ENCODE results near the gene SLC35F3. TPM values are rescaled to one million over a fixed set of nuclear protein-coding genes. Genes with fewer than 3 reads are reported as not detected.

SLC35F3 gene
- total and polyA plus RNA-seq, 2 experiments from 2014 or later = 1.0 to 3.2 TPM

DNA sequence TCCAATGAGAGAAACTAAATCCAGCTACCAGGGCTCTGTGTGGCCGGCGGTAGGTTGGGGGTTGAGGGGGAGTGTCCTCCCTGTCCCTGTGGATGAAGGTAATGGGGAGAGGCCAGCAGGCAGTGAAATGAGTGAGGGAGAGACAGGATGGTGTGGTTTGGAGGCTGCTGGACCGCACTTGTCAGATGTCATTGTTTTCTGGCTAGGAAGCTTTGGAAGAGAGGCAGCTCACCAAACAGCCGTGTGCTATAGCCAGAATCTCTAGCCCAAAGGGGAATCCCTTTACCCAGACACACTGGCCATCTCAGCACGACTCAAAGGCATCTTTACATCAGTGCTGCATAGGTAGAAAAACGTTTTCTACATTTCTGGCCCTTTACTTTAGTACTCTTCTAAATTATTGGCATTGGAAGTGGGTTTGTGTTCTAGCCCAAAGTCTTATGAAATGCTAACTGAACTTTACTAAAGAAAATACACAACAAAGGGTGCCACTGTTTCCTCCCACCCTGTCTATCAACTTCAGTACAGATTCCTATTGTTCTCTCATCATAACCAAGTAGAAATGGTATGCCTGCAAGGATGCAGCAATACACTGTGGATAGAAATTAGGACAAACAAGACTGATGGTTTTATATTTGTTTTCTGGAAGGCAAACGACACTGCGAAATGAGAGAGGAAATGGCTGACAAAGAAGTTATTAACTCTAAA is 372.8 kb downstream of the SLC35F3 start:
- peaks cover 3% of the 10 kb centered on the region; the same call in 2 of the 3 replicates for H3K9me3 Mint-ChIP-seq
- 0 out of 2 replicates have a peak, but pooled peaks cover 6% of the 10 kb centered on the region for H3K9me2 ChIP-seq (ENCODE audit: insufficient read depth)
- H3K4me1 Mint-ChIP-seq = peaks cover 8% of the 10 kb centered on the region
- no peaks in the 10 kb centered on the region for H3K36me3 ChIP-seq (ENCODE audit: insufficient read depth)
- H3K4me2 ChIP-seq = no peak overlapping the region
- no peaks in the 10 kb centered on the region for H3F3A ChIP-seq (replicated peaks; ENCODE audit: low read depth)
- DNase-seq (ENCODE audit: low spot score) = no peak
- H2AFZ ChIP-seq = no peak overlapping the region
- H4K20me1 ChIP-seq (replicated peaks; ENCODE audit: insufficient read depth) = no peaks in the 10 kb centered on the region
- H3K36me3 Mint-ChIP-seq (ENCODE audit: low read depth) = no peaks in the 10 kb centered on the region; the same call in 1 of the 3 replicates
- no peak for ATAC-seq
- no peak for TF ChIP-seq NANOG (IDR thresholded peaks at IDR 0.05; ENCODE audit: borderline replicate concordance)
- TF ChIP-seq, protein P1, sequence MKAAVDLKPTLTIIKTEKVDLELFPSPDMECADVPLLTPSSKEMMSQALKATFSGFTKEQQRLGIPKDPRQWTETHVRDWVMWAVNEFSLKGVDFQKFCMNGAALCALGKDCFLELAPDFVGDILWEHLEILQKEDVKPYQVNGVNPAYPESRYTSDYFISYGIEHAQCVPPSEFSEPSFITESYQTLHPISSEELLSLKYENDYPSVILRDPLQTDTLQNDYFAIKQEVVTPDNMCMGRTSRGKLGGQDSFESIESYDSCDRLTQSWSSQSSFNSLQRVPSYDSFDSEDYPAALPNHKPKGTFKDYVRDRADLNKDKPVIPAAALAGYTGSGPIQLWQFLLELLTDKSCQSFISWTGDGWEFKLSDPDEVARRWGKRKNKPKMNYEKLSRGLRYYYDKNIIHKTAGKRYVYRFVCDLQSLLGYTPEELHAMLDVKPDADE (IDR thresholded peaks at IDR 0.05) = no peak
- TF ChIP-seq STAT1 (IDR thresholded peaks at IDR 0.05; ENCODE audit: unreplicated experiment) = no peak
- no peak for TF ChIP-seq ZNF331 (CRISPR knock-in tag; IDR thresholded peaks at IDR 0.05; ENCODE audit: low read depth)
- TF ChIP-seq, protein P2, sequence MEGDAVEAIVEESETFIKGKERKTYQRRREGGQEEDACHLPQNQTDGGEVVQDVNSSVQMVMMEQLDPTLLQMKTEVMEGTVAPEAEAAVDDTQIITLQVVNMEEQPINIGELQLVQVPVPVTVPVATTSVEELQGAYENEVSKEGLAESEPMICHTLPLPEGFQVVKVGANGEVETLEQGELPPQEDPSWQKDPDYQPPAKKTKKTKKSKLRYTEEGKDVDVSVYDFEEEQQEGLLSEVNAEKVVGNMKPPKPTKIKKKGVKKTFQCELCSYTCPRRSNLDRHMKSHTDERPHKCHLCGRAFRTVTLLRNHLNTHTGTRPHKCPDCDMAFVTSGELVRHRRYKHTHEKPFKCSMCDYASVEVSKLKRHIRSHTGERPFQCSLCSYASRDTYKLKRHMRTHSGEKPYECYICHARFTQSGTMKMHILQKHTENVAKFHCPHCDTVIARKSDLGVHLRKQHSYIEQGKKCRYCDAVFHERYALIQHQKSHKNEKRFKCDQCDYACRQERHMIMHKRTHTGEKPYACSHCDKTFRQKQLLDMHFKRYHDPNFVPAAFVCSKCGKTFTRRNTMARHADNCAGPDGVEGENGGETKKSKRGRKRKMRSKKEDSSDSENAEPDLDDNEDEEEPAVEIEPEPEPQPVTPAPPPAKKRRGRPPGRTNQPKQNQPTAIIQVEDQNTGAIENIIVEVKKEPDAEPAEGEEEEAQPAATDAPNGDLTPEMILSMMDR (conservative IDR thresholded peaks at IDR 0.05; ENCODE audit: low read depth in 2 of 2) = no peak
- TF ChIP-seq JUNB (IDR thresholded peaks at IDR 0.05; ENCODE audit: unreplicated experiment) = no peak
- TF ChIP-seq POLR2AphosphoS5 (IDR thresholded peaks at IDR 0.05; ENCODE audit: low read depth) = no peak
- TF ChIP-seq, protein P3, sequence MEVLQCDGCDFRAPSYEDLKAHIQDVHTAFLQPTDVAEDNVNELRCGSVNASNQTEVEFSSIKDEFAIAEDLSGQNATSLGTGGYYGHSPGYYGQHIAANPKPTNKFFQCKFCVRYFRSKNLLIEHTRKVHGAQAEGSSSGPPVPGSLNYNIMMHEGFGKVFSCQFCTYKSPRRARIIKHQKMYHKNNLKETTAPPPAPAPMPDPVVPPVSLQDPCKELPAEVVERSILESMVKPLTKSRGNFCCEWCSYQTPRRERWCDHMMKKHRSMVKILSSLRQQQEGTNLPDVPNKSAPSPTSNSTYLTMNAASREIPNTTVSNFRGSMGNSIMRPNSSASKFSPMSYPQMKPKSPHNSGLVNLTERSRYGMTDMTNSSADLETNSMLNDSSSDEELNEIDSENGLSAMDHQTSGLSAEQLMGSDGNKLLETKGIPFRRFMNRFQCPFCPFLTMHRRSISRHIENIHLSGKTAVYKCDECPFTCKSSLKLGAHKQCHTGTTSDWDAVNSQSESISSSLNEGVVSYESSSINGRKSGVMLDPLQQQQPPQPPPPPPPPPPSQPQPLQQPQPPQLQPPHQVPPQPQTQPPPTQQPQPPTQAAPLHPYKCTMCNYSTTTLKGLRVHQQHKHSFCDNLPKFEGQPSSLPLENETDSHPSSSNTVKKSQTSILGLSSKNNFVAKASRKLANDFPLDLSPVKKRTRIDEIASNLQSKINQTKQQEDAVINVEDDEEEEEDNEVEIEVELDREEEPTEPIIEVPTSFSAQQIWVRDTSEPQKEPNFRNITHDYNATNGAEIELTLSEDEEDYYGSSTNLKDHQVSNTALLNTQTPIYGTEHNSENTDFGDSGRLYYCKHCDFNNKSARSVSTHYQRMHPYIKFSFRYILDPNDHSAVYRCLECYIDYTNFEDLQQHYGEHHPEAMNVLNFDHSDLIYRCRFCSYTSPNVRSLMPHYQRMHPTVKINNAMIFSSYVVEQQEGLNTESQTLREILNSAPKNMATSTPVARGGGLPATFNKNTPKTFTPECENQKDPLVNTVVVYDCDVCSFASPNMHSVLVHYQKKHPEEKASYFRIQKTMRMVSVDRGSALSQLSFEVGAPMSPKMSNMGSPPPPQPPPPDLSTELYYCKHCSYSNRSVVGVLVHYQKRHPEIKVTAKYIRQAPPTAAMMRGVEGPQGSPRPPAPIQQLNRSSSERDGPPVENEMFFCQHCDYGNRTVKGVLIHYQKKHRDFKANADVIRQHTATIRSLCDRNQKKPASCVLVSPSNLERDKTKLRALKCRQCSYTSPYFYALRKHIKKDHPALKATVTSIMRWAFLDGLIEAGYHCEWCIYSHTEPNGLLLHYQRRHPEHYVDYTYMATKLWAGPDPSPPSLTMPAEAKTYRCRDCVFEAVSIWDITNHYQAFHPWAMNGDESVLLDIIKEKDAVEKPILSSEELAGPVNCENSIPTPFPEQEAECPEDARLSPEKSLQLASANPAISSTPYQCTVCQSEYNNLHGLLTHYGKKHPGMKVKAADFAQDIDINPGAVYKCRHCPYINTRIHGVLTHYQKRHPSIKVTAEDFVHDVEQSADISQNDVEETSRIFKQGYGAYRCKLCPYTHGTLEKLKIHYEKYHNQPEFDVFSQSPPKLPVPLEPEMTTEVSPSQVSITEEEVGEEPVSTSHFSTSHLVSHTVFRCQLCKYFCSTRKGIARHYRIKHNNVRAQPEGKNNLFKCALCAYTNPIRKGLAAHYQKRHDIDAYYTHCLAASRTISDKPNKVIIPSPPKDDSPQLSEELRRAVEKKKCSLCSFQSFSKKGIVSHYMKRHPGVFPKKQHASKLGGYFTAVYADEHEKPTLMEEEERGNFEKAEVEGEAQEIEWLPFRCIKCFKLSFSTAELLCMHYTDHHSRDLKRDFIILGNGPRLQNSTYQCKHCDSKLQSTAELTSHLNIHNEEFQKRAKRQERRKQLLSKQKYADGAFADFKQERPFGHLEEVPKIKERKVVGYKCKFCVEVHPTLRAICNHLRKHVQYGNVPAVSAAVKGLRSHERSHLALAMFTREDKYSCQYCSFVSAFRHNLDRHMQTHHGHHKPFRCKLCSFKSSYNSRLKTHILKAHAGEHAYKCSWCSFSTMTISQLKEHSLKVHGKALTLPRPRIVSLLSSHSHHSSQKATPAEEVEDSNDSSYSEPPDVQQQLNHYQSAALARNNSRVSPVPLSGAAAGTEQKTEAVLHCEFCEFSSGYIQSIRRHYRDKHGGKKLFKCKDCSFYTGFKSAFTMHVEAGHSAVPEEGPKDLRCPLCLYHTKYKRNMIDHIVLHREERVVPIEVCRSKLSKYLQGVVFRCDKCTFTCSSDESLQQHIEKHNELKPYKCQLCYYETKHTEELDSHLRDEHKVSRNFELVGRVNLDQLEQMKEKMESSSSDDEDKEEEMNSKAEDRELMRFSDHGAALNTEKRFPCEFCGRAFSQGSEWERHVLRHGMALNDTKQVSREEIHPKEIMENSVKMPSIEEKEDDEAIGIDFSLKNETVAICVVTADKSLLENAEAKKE (CRISPR knock-in tag; IDR thresholded peaks at IDR 0.05) = no peak
- TF ChIP-seq ZNF114 (CRISPR knock-in tag; IDR thresholded peaks at IDR 0.05) = no peak
- no peak for TF ChIP-seq CREB1 (CRISPR knock-in tag; IDR thresholded peaks at IDR 0.05; ENCODE audit: low read depth)
- no peak for TF ChIP-seq EZH2phosphoT487 (IDR thresholded peaks at IDR 0.05; ENCODE audit: unreplicated experiment)
- no peak for TF ChIP-seq EZH2 (IDR thresholded peaks at IDR 0.05; ENCODE audit: low read depth, unreplicated experiment)
- TF ChIP-seq, protein P4, sequence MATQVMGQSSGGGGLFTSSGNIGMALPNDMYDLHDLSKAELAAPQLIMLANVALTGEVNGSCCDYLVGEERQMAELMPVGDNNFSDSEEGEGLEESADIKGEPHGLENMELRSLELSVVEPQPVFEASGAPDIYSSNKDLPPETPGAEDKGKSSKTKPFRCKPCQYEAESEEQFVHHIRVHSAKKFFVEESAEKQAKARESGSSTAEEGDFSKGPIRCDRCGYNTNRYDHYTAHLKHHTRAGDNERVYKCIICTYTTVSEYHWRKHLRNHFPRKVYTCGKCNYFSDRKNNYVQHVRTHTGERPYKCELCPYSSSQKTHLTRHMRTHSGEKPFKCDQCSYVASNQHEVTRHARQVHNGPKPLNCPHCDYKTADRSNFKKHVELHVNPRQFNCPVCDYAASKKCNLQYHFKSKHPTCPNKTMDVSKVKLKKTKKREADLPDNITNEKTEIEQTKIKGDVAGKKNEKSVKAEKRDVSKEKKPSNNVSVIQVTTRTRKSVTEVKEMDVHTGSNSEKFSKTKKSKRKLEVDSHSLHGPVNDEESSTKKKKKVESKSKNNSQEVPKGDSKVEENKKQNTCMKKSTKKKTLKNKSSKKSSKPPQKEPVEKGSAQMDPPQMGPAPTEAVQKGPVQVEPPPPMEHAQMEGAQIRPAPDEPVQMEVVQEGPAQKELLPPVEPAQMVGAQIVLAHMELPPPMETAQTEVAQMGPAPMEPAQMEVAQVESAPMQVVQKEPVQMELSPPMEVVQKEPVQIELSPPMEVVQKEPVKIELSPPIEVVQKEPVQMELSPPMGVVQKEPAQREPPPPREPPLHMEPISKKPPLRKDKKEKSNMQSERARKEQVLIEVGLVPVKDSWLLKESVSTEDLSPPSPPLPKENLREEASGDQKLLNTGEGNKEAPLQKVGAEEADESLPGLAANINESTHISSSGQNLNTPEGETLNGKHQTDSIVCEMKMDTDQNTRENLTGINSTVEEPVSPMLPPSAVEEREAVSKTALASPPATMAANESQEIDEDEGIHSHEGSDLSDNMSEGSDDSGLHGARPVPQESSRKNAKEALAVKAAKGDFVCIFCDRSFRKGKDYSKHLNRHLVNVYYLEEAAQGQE (IDR thresholded peaks at IDR 0.05; ENCODE audit: unreplicated experiment) = no peak
- no peak overlapping the region for H3K4me3 ChIP-seq
- H3K27me3 Mint-ChIP-seq (ENCODE audit: insufficient read depth, low read depth, poor library complexity) = no peaks in the 10 kb centered on the region
- H3K4me3 Mint-ChIP-seq = no peak overlapping the region
- no peak overlapping the region for H3K27ac Mint-ChIP-seq
- H3K27ac ChIP-seq (ENCODE audit: low read depth) = no peak overlapping the region
- H3K4me1 ChIP-seq (ENCODE audit: insufficient read depth) = peaks cover 8% of the 10 kb centered on the region
- H3K79me2 ChIP-seq (replicated peaks; ENCODE audit: insufficient read depth) = no peaks in the 10 kb centered on the region
- H3K27me3 ChIP-seq (ENCODE audit: insufficient read depth) = no peaks in the 10 kb centered on the region
